GM18498 (cell line): Measurements from ENCODE around the gene RAP2C.
"Not testable (repeated sequence)": the region's sequence is repeated elsewhere in the genome, so short reads cannot be mapped to it uniquely, and the experiment has no call there.

Experiments used
- ATAC-seq: cut with Tn5 transposase; IDR thresholded peaks from one replicate; pipeline ENCODE4 v1.9.1; 2021; ENCODE audit warnings: mild to moderate bottlenecking, moderate library complexity; ENCODE audit not compliant: unreplicated experiment

Gene RAP2C

GRCh38 chrX:132200976-132201375 lies 18.3 kb downstream of the RAP2C start:
- ATAC-seq: no peak

- no peak for ATAC-seq
Measured at GRCh38 chrX:132199941-132200340, 19.3 kb downstream of the RAP2C start.

GRCh38 chrX:132193872-132194574 lies 25.2 kb downstream of the RAP2C start:
- ATAC-seq: no peak

- ATAC-seq: no peak
Measured at GRCh38 chrX:132191938-132192337, 27.3 kb downstream of the RAP2C start.

- no peak for ATAC-seq
Measured at GRCh38 chrX:132188175-132188574, 31.1 kb downstream of the RAP2C start.

GRCh38 chrX:132187451-132187850 lies 31.8 kb downstream of the RAP2C start:
- no peak for ATAC-seq

GRCh38 chrX:132184871-132185270 lies 34.4 kb downstream of the RAP2C start:
- ATAC-seq: no peak

- ATAC-seq: no peak
Measured at GRCh38 chrX:132181364-132181763, 37.9 kb downstream of the RAP2C start.

- no peak for ATAC-seq
Measured at GRCh38 chrX:132180929-132181328, 38.3 kb downstream of the RAP2C start.

- no peak for ATAC-seq
Measured at GRCh38 chrX:132173647-132174046, 45.6 kb downstream of the RAP2C start.

GRCh38 chrX:132171881-132172280 lies 47.4 kb downstream of the RAP2C start:
- no peak for ATAC-seq

GRCh38 chrX:132171478-132171877 lies 47.8 kb downstream of the RAP2C start:
- ATAC-seq: no peak

GRCh38 chrX:132169554-132169953 lies 49.7 kb downstream of the RAP2C start:
- ATAC-seq: no peak

- no peak for ATAC-seq
Measured at GRCh38 chrX:132165651-132166050, 53.6 kb downstream of the RAP2C start.

GRCh38 chrX:132165005-132165404 lies 54.2 kb downstream of the RAP2C start:
- ATAC-seq: no peak

- not testable (repeated sequence) for ATAC-seq
Measured at GRCh38 chrX:132163094-132163493, 56.2 kb downstream of the RAP2C start.

GRCh38 chrX:132153166-132153565 lies 66.1 kb downstream of the RAP2C start:
- no peak for ATAC-seq
